SK-N-MC (cell line): Measurements from ENCODE around the gene HMCN1.

Experiments used
- DNase-seq: peaks from one replicate; pipeline ENCODE4 v3.0.0-alpha.2; 2011; ENCODE audit warnings: low read depth, low spot score
- H3K27ac ChIP-seq: fragments of 200-600 bp; sonication (generic); 2 replicates; pipeline ENCODE4 v1.5.1; 2016; ENCODE audit warnings: mixed run types
- H3K36me3 ChIP-seq: fragments of 200-600 bp; sonication (generic); 2 replicates; pipeline ENCODE4 v1.6.1; 2017; ENCODE audit warnings: antibody characterized with exemption, low read length, mixed read lengths; ENCODE audit not compliant: insufficient read depth
- H3K4me3 ChIP-seq: fragments of 200-600 bp; sonication (generic); 2 replicates; pipeline ENCODE4 v1.5.1; 2016
- H3K9ac ChIP-seq: fragments of 200-600 bp; sonication (generic); 2 replicates; pipeline ENCODE4 v1.8.0; 2017; ENCODE audit warnings: mixed run types, mixed read lengths; ENCODE audit not compliant: insufficient read length
- H3K9me3 ChIP-seq: fragments of 200-600 bp; sonication (generic); 2 replicates; pipeline ENCODE4 v1.6.1; 2017; ENCODE audit warnings: low read depth, mild to moderate bottlenecking, antibody characterized with exemption, low read length, moderate library complexity, mixed read lengths
- EZH2 ChIP-seq: fragments of 200-600 bp; sonication (generic); IDR thresholded peaks from one replicate; pipeline ENCODE4 v1.6.1; 2017; ENCODE audit warnings: antibody characterized with exemption
- FOXP2 ChIP-seq: optimal IDR thresholded peaks from 2 replicates; pipeline ENCODE3; 2011; ENCODE audit warnings: mild to moderate bottlenecking, moderate library complexity; ENCODE audit not compliant: insufficient read depth; ENCODE audit errors: extremely low read length, control extremely low read depth
- POLR2AphosphoS5 ChIP-seq: IDR thresholded peaks from 2 replicates; pipeline ENCODE4 v1.6.1; 2012; ENCODE audit warnings: mild to moderate bottlenecking, low read depth, low read length, borderline replicate concordance

The HMCN1 gene

DNA sequence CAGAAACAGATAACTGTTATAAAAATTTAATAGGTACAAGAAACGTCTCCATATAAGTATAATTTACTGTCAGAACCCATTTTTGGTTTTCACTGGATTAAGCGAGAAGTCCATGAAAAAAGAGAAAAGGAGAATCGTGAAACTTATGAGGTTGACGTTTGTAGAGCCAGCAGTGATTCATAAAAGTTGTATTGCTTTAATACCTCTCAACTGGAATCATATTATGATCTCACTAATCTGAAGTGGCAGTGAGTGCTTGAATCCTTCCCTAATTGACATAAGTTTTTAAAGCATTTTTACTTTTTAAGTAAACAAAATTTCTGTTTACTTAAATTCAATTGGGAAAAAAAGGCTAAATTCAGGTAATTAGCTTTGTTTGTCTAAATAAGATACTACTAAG lies 325.6 kb downstream of the HMCN1 start:
- peaks cover 50% of the 10 kb centered on the region for H3K36me3 ChIP-seq
- TF ChIP-seq POLR2AphosphoS5 (no peak), FOXP2 (no peak), EZH2 (no peak)
- H3K27ac ChIP-seq, result peak overlapping the region; percentile 78
- no peak overlapping the region for H3K9ac ChIP-seq
- no peak overlapping the region for H3K4me3 ChIP-seq
- H3K9me3 ChIP-seq, result no peaks in the 10 kb centered on the region
- DNase-seq, result no peak

DNA sequence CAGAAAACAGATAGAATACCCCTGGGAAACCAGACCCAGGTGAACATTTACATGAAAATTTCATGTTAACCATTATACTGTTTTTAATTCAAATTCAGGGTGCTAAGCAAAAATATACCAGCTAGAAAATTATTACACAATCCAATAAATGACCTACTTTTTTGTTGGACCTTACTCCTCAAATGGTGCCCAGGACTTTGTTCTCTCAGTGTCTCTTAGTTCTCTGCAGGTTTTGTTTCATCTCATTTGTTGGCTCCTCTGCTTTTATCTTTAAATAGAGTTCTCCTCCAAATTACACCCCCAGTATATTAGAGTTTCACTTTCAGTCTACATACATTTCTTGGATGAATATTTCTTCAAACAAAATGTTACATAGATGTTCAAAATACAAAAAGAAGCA lies 326.0 kb downstream of the HMCN1 start:
- DNase-seq, result no peak
- TF ChIP-seq POLR2AphosphoS5 (no peak), FOXP2 (no peak), EZH2 (no peak)
- Histone ChIP-seq H3K4me3 (no peak overlapping the region), H3K27ac (0 out of 2 replicates have a peak overlapping the region, but pooled peaks have one; percentile 25), H3K36me3 (peaks cover 50% of the 10 kb centered on the region), H3K9ac (no peak overlapping the region), H3K9me3 (no peaks in the 10 kb centered on the region)

DNA sequence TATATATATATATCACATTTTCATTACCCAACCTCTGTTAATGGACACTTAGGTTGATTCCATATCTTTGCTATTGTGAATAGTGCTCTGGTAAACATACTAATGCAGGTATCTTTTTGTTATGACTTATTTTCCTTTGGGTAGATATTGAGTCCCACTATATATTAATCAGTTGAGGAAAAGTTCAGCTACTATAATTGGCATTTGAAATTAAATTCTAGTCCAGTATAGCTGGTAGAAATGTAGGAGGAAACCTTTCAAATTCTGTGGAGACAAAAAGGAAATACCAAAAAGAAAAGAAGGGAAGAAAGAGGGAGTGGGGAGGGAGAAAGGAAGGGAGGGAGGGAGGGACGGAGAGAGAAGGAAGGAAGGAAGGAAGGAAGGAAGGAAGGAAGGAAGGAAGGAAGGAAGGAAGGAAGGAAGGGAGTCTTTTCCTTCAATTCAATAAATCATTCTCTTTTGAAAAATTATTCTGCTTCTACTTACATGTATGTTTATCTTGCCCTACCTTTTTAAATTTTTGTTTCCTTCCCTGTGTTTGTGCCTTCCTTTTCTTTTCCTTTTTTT lies 329.0 kb downstream of the HMCN1 start:
- Histone ChIP-seq H3K9me3 (no peaks in the 10 kb centered on the region), H3K4me3 (peak overlapping the region; percentile 59), H3K27ac (peak overlapping the region; percentile 99), H3K36me3 (peaks cover 52% of the 10 kb centered on the region), H3K9ac (peak overlapping the region; percentile 68)
- TF ChIP-seq FOXP2, result no peak
- peak; percentile 68; the same call in 1 of the 2 replicates for TF ChIP-seq POLR2AphosphoS5
- peak; percentile 93 for DNase-seq

DNA sequence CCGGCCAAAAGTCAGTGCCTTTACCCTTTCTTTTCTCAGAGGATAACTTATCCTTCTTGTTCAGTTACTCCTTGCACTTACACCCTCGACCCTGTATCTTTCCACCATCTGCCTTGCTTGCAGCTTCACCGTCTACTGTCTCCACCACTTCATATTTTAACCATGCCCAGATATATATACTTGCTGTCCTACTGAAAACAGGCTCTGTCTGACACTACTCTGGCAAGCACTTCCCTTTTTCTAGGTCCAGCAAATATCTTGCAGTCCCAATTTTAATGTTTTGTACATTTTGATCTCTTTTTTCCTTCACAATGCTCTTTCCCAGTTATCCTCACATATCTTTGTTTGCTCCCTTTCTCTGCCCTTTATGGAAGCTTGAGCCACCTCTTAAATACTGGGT lies 332.2 kb downstream of the HMCN1 start:
- H3K27ac ChIP-seq, result no peak overlapping the region
- no peak overlapping the region for H3K9ac ChIP-seq
- peaks cover 63% of the 10 kb centered on the region for H3K36me3 ChIP-seq
- no peak for DNase-seq
- TF ChIP-seq FOXP2 (no peak), EZH2 (no peak), POLR2AphosphoS5 (no peak)
- no peak overlapping the region for H3K4me3 ChIP-seq
- no peaks in the 10 kb centered on the region for H3K9me3 ChIP-seq

DNA sequence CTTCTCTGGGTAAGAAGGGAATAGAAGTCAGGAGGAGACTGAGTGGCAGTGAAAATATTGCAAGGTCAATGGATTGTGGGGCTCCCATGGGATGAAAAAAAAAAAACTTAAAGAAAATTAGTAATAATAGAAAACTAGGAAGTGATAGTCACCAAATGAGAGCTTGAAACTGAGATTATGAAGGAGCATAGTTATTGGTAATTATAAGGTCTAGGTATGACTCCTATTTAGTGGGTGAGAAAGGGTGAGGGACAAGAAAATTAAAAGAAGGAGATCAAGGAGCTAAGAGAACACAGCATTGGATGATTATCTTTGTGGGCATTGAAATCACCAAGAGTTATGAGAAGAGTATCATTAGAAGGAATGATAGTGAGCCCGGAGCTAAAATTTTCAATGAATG lies 339.5 kb downstream of the HMCN1 start:
- Histone ChIP-seq H3K36me3 (peaks cover 79% of the 10 kb centered on the region), H3K9ac (no peak overlapping the region), H3K27ac (no peak overlapping the region), H3K4me3 (no peak overlapping the region), H3K9me3 (no peaks in the 10 kb centered on the region)
- DNase-seq, result no peak
- TF ChIP-seq EZH2, result no peak

DNA sequence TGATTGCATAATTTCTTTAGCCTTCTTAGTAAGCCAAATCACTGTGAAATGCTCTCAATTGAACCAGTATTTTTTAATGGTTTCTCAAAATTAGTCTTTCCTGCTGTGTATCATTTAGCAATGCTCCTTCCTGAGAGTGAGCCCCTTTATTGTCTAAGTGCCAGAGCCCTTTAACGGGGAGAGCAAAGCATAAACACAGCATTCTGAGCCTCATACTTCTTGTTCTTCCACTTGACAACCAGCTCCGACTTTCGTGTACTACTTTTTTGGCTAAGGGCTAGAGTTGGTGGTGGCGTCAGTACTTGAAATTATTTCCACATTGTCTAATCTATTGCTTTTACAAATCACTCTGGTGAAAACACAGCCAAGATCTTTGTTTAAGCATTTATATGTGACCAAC lies 341.8 kb downstream of the HMCN1 start:
- Histone ChIP-seq H3K9me3 (no peaks in the 10 kb centered on the region), H3K27ac (peak overlapping the region; percentile 80), H3K36me3 (peaks cover 77% of the 10 kb centered on the region), H3K9ac (no peak overlapping the region), H3K4me3 (peak overlapping the region; percentile 33; the same call in 1 of the 2 replicates)
- no peak for DNase-seq
- TF ChIP-seq POLR2AphosphoS5 (peak; percentile 22; the same call in 1 of the 2 replicates), EZH2 (no peak), FOXP2 (peak; percentile 20)

DNA sequence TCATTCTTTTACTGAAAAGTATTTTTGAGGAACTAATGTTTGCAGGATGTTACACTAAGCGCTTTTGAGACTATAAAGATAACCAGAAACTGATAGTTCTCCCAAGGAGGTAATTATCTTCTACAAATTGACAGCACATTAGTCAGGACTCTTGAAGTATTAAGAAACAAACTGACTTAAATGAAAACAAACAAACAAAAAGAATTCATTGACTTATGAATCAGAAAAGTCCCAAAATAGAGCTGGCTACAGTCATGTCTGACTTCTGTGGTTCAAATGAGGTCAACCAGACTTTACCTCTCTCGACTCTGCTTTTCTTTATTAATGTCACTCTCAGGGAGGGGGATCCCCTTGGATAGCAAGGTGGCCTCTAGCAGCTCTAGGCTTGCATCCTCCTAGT lies 344.1 kb downstream of the HMCN1 start:
- DNase-seq, result no peak
- H3K27ac ChIP-seq, result no peak overlapping the region
- no peak overlapping the region for H3K9ac ChIP-seq

DNA sequence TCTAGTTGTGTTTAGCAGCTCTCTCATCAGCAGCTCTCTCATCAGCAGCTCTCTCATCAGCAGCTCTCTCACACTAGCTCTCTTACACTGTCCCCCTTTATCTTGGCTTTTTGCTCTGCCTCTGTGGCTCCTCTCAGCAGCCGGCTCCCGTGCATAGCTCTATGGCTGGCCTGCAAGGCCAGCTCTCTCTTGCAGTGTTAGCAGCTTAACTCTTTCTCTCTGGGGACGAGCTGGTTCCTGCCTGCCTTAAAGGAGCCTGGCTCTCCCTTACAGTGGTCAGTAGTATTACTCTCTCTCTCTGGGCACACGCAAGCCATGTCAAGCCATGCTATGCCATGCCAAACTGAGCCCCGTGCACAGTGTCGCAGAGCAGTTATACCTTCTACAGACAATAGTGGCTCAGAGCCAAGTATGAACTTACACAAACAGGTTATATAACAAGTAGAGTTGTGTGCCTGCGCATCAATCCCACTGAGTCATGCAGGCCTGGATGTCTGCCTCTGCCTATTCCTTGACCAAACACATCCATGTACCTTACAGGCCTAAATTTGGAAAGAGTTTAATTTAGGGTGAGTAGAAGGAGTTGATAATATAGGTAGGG lies 345.0 kb downstream of the HMCN1 start:
- H3K9me3 ChIP-seq, result no peaks in the 10 kb centered on the region
- H3K9ac ChIP-seq, result no peak overlapping the region
- peaks cover 51% of the 10 kb centered on the region for H3K36me3 ChIP-seq
- no peak for DNase-seq
- no peak overlapping the region for H3K4me3 ChIP-seq
- no peak overlapping the region for H3K27ac ChIP-seq
- TF ChIP-seq EZH2 (no peak), FOXP2 (no peak), POLR2AphosphoS5 (no peak)

More for the DNA sequence above, 344.1 kb downstream of the HMCN1 start:
- H3K4me3 ChIP-seq, result no peak overlapping the region
- H3K9me3 ChIP-seq, result no peaks in the 10 kb centered on the region
- H3K36me3 ChIP-seq, result peaks cover 55% of the 10 kb centered on the region
- TF ChIP-seq POLR2AphosphoS5 (no peak), EZH2 (no peak)
